Measurements from ENCODE around the gene C1orf56. TPM values are rescaled to one million over a fixed set of nuclear protein-coding genes. Genes with fewer than 3 reads are reported as not detected.

Gene C1orf56
- total and polyA plus RNA-seq, 2 of the 13 experiments (the other 11 are each of a cell fraction or from before 2014, with no cell fraction given) = 1.5 to 3.2 TPM

GRCh38 chr1:151047591-151047924 lies at the start of gene C1orf56 (continued):
- TF ChIP-seq TFDP1 (CRISPR knock-in tag; IDR thresholded peaks at IDR 0.05; ENCODE audit: borderline replicate concordance) (peak; percentile 69; the same call in 1 of the 2 replicates), HNF1B (CRISPR knock-in tag; IDR thresholded peaks at IDR 0.05) (peak; percentile 35; the same call in 1 of the 2 replicates), ZNF770 (CRISPR knock-in tag; IDR thresholded peaks at IDR 0.05) (no peak; the same call in 1 of the 2 replicates), ZFP1 (CRISPR knock-in tag; IDR thresholded peaks at IDR 0.05) (no peak), U2AF1 (optimal IDR thresholded peaks at IDR 0.05; ENCODE audit: low read depth, low read length) (no peak), FOXP4 (CRISPR knock-in tag; IDR thresholded peaks at IDR 0.05) (no peak), ZNF703 (CRISPR knock-in tag; IDR thresholded peaks at IDR 0.05; ENCODE audit: borderline replicate concordance) (no peak), ZNF879 (CRISPR knock-in tag; IDR thresholded peaks at IDR 0.05) (no peak), GABPB1 (CRISPR knock-in tag; IDR thresholded peaks at IDR 0.05) (peak; percentile 78), SMAD1 (CRISPR knock-in tag; IDR thresholded peaks at IDR 0.05; ENCODE audit: borderline replicate concordance, low read depth) (no peak), CEBPG (CRISPR knock-in tag; IDR thresholded peaks at IDR 0.05) (0 out of 2 replicates have a peak, but pooled peaks have one; percentile 12)
- TF ChIP-seq, protein P1, sequence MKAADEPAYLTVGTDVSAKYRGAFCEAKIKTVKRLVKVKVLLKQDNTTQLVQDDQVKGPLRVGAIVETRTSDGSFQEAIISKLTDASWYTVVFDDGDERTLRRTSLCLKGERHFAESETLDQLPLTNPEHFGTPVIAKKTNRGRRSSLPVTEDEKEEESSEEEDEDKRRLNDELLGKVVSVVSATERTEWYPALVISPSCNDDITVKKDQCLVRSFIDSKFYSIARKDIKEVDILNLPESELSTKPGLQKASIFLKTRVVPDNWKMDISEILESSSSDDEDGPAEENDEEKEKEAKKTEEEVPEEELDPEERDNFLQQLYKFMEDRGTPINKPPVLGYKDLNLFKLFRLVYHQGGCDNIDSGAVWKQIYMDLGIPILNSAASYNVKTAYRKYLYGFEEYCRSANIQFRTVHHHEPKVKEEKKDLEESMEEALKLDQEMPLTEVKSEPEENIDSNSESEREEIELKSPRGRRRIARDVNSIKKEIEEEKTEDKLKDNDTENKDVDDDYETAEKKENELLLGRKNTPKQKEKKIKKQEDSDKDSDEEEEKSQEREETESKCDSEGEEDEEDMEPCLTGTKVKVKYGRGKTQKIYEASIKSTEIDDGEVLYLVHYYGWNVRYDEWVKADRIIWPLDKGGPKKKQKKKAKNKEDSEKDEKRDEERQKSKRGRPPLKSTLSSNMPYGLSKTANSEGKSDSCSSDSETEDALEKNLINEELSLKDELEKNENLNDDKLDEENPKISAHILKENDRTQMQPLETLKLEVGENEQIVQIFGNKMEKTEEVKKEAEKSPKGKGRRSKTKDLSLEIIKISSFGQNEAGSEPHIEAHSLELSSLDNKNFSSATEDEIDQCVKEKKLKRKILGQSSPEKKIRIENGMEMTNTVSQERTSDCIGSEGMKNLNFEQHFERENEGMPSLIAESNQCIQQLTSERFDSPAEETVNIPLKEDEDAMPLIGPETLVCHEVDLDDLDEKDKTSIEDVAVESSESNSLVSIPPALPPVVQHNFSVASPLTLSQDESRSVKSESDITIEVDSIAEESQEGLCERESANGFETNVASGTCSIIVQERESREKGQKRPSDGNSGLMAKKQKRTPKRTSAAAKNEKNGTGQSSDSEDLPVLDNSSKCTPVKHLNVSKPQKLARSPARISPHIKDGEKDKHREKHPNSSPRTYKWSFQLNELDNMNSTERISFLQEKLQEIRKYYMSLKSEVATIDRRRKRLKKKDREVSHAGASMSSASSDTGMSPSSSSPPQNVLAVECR (CRISPR knock-in tag; IDR thresholded peaks at IDR 0.05; ENCODE audit: borderline replicate concordance) = no peak
- TF ChIP-seq, protein P2, sequence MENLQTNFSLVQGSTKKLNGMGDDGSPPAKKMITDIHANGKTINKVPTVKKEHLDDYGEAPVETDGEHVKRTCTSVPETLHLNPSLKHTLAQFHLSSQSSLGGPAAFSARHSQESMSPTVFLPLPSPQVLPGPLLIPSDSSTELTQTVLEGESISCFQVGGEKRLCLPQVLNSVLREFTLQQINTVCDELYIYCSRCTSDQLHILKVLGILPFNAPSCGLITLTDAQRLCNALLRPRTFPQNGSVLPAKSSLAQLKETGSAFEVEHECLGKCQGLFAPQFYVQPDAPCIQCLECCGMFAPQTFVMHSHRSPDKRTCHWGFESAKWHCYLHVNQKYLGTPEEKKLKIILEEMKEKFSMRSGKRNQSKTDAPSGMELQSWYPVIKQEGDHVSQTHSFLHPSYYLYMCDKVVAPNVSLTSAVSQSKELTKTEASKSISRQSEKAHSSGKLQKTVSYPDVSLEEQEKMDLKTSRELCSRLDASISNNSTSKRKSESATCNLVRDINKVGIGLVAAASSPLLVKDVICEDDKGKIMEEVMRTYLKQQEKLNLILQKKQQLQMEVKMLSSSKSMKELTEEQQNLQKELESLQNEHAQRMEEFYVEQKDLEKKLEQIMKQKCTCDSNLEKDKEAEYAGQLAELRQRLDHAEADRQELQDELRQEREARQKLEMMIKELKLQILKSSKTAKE (CRISPR knock-in tag; IDR thresholded peaks at IDR 0.05; ENCODE audit: borderline replicate concordance) = no peak
- TF ChIP-seq, protein P3, sequence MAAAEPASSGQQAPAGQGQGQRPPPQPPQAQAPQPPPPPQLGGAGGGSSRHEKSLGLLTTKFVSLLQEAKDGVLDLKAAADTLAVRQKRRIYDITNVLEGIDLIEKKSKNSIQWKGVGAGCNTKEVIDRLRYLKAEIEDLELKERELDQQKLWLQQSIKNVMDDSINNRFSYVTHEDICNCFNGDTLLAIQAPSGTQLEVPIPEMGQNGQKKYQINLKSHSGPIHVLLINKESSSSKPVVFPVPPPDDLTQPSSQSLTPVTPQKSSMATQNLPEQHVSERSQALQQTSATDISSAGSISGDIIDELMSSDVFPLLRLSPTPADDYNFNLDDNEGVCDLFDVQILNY (CRISPR knock-in tag; conservative IDR thresholded peaks at IDR 0.05) = 0 out of 2 replicates have a peak, but pooled peaks have one; percentile 42
